NOMO-1 treated with dmso at 0.1 percent for 144 hours (cell line): ENCODE results near the gene OR2AT4.
"Not testable (repeated sequence)": the region's sequence is repeated elsewhere in the genome, so short reads cannot be mapped to it uniquely, and the experiment has no call there.

Experiments used
- DNase-seq: peaks from one replicate; lab custom pipeline; 2025; ENCODE audit not compliant: unreplicated experiment; lab: John Stamatoyannopoulos, UW

The OR2AT4 gene

DNA sequence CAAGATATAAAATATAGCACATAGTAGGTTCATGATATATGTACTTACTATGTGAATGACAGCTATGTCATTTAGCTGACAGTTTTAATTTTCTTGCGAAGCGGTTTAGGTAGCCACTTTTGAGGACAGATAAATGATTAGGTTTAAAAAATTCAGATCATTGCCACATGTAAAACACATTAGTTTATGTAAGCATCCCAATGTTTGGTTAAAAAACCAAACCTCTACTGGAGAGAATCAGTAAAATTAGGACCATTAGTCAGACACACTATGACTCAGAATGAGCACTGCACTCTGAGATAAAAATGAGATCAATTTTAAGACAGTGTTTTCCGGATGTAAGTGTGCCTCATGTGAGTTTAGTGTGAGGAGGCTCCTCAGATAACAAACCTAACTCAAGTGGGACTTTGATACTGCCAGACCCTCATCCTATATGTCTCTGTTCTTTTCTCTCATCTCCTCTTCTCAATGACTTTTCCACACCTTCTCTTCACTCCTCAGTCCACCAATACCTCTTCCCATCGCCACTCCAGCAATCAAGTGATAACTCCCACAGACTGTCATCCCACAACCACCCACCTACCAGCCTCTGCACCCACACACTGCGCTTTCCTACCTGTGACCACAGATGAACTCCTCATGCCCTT is 6.8 kb upstream of the OR2AT4 start:
- DNase-seq: no peak

DNA sequence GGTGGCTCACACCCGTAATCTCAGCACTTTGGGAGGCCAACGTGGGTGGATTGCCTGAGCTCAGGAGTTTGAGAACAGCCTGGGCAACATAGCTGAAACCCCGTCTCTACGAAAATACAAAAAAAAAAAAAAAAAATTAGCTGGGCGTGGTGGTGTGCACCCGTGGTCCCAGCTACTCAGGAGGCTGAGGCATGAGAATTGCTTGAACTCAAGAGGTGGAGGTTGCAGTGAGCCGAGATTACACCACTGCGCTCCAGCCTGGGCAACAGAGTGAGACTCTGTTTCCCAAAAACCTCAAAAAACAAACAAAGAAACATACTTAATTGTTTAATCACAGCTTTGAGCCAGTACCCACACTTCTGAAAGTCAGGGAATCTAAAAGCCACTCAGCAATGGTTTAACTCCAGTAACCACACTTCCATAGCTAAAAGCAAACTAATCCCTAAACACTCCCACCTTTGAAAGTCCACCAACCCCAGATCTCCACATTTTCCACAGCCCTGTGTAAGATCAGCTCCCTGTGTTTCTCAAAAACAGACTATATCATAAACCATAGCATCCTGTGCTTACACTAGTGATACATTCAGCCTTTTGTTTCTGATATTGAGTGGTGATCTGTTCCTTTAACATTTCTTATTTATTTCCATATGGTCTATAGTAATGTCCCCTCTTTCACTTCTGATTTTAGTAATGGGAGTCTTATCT is 4.9 kb upstream of the OR2AT4 start:
- no peak for DNase-seq

DNA sequence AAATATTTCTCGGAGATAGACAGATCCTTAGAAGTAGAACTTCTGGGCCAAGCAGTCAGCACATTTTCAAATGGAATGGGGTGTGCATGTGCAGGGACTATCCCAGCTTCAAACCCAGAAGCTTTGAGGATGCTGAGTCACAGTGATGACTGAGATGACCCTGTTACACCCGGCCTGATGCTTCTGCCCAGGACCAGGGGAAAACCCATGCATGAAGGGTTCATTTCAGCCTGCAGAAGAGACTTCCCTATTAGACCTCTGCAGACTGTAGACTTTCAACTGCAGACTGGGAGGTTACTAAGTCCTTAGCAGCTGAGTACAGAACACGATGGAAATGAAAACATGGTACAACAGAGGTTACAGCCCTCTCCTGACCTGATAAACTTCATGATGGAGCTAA is 3.6 kb upstream of the OR2AT4 start:
- no peak for DNase-seq

DNA sequence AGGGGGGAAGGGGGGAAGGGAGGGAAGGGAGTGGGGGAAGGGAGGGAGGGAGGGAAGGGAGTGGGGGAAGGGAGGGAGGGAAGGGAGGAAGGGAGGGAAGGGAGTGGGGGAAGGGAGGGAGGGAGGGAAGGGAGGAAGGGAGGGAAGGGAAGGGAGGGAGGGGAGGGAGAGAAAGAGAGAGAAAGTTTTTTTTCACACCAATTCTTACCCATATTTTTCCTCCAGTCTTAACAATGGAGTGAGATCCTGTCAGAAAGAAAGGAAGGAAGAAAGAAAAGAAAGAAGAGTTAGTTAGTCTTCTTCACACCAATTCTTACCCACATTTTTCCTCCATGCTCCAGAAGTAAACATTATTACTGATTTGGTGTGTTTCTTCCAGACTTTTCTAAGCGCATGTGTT is 3.0 kb upstream of the OR2AT4 start:
- DNase-seq: no peak

GRCh38 chr11:75098835-75099439 is 2.3 kb upstream of the OR2AT4 start:
- DNase-seq: not testable (repeated sequence)

DNA sequence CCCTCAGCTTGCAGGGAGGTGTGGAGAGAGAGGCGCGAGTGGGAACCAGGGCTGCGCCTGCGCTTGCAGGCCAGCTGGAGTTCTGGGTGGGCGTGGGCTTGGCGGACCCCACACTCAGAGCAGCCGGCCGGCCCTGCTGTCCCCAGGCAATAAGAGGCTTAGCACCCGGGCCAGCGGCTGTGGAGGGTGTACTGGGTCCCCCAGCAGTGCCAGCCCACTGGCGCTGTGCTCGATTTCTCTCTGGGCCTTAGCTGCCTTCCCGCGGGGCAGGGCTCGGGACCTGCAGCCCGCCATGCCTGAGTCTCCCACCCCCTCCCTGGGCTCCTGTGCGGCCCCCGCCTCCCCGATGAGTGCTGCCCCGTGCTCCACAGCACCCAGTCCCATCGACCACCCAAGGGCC is 1.5 kb upstream of the OR2AT4 start:
- not testable (repeated sequence) for DNase-seq

DNA sequence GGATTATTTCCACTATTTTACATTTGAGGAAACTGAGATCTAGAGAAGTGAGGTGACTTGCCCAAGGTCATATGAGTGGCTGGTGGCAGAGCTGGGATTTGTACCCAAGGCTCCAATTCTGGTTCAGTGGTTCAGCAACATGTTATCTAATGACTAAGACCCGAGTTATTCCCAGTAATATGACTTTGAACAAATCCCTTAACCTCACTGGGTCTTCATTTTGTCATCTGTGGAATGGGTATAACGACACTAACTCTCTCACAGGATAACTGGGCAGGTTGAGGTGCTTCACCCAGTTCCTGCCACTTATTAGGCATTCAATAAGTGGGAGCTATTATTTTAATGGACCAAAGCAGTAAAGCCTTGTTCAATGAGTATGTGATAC is 489 bp upstream of the OR2AT4 start:
- no peak for DNase-seq

DNA sequence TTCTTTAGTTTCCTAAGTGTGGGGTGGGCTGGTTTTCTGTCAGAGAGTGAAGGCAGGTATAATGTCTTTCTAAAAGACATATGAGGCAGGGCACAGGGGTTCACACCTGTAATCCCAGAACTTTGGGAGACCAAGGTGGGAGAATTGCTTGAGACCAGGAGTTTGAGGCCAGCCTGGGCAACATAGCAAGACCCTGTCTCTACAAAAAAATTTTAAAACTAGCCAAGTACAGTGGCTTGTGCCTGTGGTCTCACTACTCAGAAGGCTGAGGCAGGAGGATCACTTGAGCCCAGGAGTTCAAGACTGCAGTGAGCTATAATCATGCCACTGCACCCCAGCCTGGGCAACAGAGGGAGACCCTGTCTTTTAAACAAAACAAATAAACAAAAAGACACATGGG is 2.3 kb downstream of the OR2AT4 start:
- not testable (repeated sequence) for DNase-seq

GRCh38 chr11:75090671-75091177 is 6.0 kb downstream of the OR2AT4 start:
- DNase-seq: no peak

DNA sequence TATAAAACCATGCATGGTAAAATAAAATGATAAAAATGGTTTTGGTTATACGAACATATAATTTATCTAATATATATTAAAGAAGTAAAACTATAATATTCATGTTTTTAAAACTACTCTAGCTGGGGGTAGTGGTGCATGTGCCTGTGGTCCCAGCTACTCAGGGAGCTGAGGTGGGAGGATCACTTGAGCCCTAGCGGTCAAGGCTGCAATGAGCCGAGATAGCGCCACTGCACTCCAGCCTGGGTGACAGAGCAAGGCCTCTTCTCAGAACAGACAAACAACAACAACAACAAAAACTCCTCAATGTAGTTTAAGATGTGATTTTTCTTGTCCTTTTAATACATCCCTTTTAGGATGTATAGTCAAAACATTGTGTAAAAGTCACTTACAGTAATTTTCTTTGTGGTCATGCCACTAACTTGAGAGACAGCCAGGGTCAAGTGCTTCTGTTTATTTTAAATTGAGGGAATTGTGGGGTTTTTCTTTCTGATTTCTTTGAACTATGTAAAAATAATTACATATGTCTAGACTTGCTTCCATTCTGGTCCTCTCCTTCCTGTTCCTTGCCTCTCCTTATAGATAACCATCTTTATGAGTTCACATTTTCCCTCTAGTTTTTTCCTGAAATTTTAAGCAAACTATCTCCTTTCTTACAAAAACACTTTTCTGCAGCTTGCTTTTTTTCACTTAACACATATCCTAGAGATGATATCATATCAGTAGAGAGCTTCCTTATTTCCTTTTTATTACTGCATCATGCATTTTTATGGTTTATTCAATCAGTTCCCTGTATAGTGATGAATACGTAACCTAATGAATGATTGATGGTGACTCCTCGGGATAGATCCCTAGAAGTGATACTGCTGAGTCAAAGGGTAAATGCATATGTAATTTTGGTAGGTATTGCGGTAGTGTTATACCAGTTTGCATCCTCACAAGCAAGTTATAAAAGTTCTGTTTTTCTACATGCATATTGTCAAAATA is 9.1 kb downstream of the OR2AT4 start:
- no peak for DNase-seq

- no peak for DNase-seq
These were observed 11.8 kb downstream of the OR2AT4 start for GRCh38 chr11:75084883-75085282.

GRCh38 chr11:75083217-75083605 is 13.5 kb downstream of the OR2AT4 start:
- no peak for DNase-seq

- DNase-seq: no peak
These were observed 14.0 kb downstream of the OR2AT4 start for GRCh38 chr11:75082601-75083216.

- DNase-seq: no peak
These were observed 17.1 kb downstream of the OR2AT4 start for GRCh38 chr11:75079546-75079945.

DNA sequence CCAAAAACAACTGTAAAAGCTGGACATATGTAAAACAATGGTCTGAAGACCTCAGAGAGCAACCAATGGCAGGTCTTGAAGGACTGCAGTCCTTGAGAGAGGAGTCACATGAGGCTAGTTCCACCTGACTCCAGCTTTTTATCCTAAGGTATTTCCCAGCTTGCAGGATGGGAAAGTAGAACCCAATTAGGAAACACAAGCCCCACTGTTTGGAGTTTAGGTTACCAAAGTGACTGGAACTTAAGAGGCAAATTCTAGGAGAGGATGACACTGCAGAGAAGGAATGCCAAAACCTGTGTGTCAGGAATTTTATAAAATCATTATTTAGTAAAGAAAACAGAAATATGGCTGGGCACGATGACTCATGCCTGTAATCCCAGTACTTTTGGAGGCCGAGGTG is 18.4 kb downstream of the OR2AT4 start:
- DNase-seq: no peak

GRCh38 chr11:75077316-75077715 is 19.4 kb downstream of the OR2AT4 start:
- no peak for DNase-seq

DNA sequence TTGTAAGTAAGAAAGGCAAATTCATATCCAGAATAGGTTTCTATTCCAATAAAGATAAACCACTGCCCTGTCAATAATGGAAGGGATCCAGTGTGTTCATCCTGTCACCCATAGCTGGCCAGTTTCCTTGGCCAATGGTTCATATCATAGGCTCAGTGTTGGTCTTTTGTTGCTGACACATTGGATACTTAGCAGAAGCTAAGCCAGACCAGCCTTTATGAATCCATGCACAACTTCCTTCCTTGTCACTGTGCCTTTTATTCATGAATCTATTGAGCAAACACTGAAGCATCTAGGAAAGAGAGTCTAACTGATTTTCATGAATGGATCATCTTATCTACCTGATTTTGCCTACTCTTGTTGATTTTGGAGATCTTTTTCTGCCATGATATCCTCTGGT is 20.0 kb downstream of the OR2AT4 start:
- DNase-seq: no peak

DNA sequence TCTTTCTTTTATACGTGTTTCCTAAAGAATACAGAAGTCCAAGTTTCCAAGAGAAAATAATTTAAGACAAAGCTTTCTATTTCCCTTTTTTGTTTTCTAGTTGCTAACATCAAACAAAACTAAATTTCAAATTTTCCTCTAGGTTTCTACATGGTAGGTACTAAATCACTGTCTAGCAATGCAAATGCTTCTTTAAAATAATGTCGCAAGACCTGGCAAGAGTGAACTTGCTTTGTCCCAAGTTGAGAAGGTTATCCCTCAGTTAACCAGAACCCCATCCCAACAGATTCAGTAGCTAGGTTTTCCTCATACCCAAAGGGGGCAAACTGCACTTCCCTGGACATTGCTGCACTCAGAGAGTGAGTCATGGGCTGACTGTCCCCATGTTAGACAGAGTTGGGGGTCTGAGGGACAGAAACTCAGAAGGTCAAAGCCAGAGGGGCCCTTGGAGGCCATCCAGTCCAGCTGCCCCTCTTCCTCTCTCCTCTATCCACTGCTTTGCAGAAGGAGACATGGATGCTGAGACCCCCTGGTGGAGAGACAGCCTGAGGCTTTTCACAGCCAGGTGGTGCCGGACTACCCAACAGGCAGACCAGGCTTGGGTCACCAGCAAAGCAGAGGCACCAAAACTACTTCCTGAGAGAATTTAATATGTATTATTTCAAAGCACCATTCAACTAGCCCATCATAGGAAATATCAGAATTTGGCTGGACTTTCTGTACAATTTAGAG is 23.1 kb downstream of the OR2AT4 start:
- no peak for DNase-seq

GRCh38 chr11:75072582-75072981 is 24.1 kb downstream of the OR2AT4 start:
- DNase-seq: no peak

GRCh38 chr11:75069473-75069872 is 27.2 kb downstream of the OR2AT4 start:
- DNase-seq: no peak
